ENCODE results near the gene CNGB1.

CNGB1 gene

GRCh38 chr16:57894390-57895080, 76.4 kb downstream of the CNGB1 start:
- no peaks in the 10 kb centered on the region for H4K20me1 ChIP-seq (ENCODE audit: insufficient read depth, low read length, poor library complexity, severe bottlenecking)
- H3K9me2 ChIP-seq (replicated peaks; ENCODE audit: low read depth, low read length) = no peaks in the 10 kb centered on the region
- H3K4me2 ChIP-seq (ENCODE audit: low read depth, low read length, poor library complexity, severe bottlenecking) = no peak overlapping the region
- no peak overlapping the region for H3K4me3 ChIP-seq (ENCODE audit: low read length, poor library complexity, severe bottlenecking)
- TF ChIP-seq, protein P1, sequence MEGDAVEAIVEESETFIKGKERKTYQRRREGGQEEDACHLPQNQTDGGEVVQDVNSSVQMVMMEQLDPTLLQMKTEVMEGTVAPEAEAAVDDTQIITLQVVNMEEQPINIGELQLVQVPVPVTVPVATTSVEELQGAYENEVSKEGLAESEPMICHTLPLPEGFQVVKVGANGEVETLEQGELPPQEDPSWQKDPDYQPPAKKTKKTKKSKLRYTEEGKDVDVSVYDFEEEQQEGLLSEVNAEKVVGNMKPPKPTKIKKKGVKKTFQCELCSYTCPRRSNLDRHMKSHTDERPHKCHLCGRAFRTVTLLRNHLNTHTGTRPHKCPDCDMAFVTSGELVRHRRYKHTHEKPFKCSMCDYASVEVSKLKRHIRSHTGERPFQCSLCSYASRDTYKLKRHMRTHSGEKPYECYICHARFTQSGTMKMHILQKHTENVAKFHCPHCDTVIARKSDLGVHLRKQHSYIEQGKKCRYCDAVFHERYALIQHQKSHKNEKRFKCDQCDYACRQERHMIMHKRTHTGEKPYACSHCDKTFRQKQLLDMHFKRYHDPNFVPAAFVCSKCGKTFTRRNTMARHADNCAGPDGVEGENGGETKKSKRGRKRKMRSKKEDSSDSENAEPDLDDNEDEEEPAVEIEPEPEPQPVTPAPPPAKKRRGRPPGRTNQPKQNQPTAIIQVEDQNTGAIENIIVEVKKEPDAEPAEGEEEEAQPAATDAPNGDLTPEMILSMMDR (conservative IDR thresholded peaks at IDR 0.05; ENCODE audit: low read length) = no peak
- no peak for TF ChIP-seq EZH2phosphoT487 (IDR thresholded peaks at IDR 0.05; ENCODE audit: borderline replicate concordance)
- H3K9me3 ChIP-seq (ENCODE audit: insufficient read depth, low read depth, low read length) = no peaks in the 10 kb centered on the region
- H3F3A ChIP-seq (ENCODE audit: low read depth) = no peaks in the 10 kb centered on the region
- peaks cover 5% of the 10 kb centered on the region for H3K4me1 ChIP-seq (ENCODE audit: insufficient read depth, low read length, poor library complexity, severe bottlenecking)
- H3K79me2 ChIP-seq (ENCODE audit: insufficient read depth, low read length) = no peaks in the 10 kb centered on the region
- no peaks in the 10 kb centered on the region for H3K36me3 ChIP-seq (ENCODE audit: insufficient read depth, low read length)
- H3K27me3 ChIP-seq (ENCODE audit: insufficient read depth, low read length, poor library complexity, severe bottlenecking) = no peaks in the 10 kb centered on the region
- H2AFZ ChIP-seq (ENCODE audit: low read length) = no peak overlapping the region
- H3K9ac ChIP-seq (ENCODE audit: low read depth, low read length, poor library complexity, severe bottlenecking) = no peak overlapping the region

GRCh38 chr16:57893559-57894389, 77.2 kb downstream of the CNGB1 start:
- Histone ChIP-seq H3K27me3 (ENCODE audit: insufficient read depth, low read length, poor library complexity, severe bottlenecking) (no peaks in the 10 kb centered on the region), H3K79me2 (ENCODE audit: insufficient read depth, low read length) (no peaks in the 10 kb centered on the region), H4K20me1 (ENCODE audit: insufficient read depth, low read length, poor library complexity, severe bottlenecking) (no peaks in the 10 kb centered on the region), H3K4me1 (ENCODE audit: insufficient read depth, low read length, poor library complexity, severe bottlenecking) (peaks cover 5% of the 10 kb centered on the region), H3K9me3 (ENCODE audit: insufficient read depth, low read depth, low read length) (no peaks in the 10 kb centered on the region), H3K9ac (ENCODE audit: low read depth, low read length, poor library complexity, severe bottlenecking) (no peak overlapping the region), H3K4me2 (ENCODE audit: low read depth, low read length, poor library complexity, severe bottlenecking) (no peak overlapping the region), H3F3A (ENCODE audit: low read depth) (no peaks in the 10 kb centered on the region), H2AFZ (ENCODE audit: low read length) (no peak overlapping the region), H3K9me2 (replicated peaks; ENCODE audit: low read depth, low read length) (no peaks in the 10 kb centered on the region), H3K36me3 (ENCODE audit: insufficient read depth, low read length) (no peaks in the 10 kb centered on the region), H3K4me3 (ENCODE audit: low read length, poor library complexity, severe bottlenecking) (no peak overlapping the region)
- no peak for TF ChIP-seq EZH2phosphoT487 (IDR thresholded peaks at IDR 0.05; ENCODE audit: borderline replicate concordance)
- TF ChIP-seq, protein P1 (conservative IDR thresholded peaks at IDR 0.05; ENCODE audit: low read length) = no peak

- Histone ChIP-seq H3K79me2 (ENCODE audit: insufficient read depth, low read length) (no peaks in the 10 kb centered on the region), H3K9me2 (replicated peaks; ENCODE audit: low read depth, low read length) (no peaks in the 10 kb centered on the region), H3K4me1 (ENCODE audit: insufficient read depth, low read length, poor library complexity, severe bottlenecking) (peaks cover 5% of the 10 kb centered on the region), H3K4me3 (ENCODE audit: low read length, poor library complexity, severe bottlenecking) (no peak overlapping the region), H3K36me3 (ENCODE audit: insufficient read depth, low read length) (no peaks in the 10 kb centered on the region), H2AFZ (ENCODE audit: low read length) (no peak overlapping the region), H3K27me3 (ENCODE audit: insufficient read depth, low read length, poor library complexity, severe bottlenecking) (no peaks in the 10 kb centered on the region), H3K4me2 (ENCODE audit: low read depth, low read length, poor library complexity, severe bottlenecking) (no peak overlapping the region), H3K9me3 (ENCODE audit: insufficient read depth, low read depth, low read length) (no peaks in the 10 kb centered on the region), H3K9ac (ENCODE audit: low read depth, low read length, poor library complexity, severe bottlenecking) (no peak overlapping the region), H3F3A (ENCODE audit: low read depth) (no peaks in the 10 kb centered on the region), H4K20me1 (ENCODE audit: insufficient read depth, low read length, poor library complexity, severe bottlenecking) (no peaks in the 10 kb centered on the region)
- TF ChIP-seq, protein P1 (conservative IDR thresholded peaks at IDR 0.05; ENCODE audit: low read length) = no peak
- TF ChIP-seq EZH2phosphoT487 (IDR thresholded peaks at IDR 0.05; ENCODE audit: borderline replicate concordance) = no peak
Observed at GRCh38 chr16:57893217-57893558, 77.7 kb downstream of the CNGB1 start.

Data from Loucy (cell line).